HepG2 (cell line): Measurements from ENCODE around the gene PANK2. TPM values are rescaled to one million over a fixed set of nuclear protein-coding genes. Genes with fewer than 3 reads are reported as not detected.

Experiments
- ATAC-seq: fragments of 200-7000 bp; cut with Tn5 transposase; 3 replicates; pipeline ENCODE4 v1.9.1; 2020; ENCODE audit warnings: mild to moderate bottlenecking, moderate library complexity
- BruUV-seq: library from RNA; stranded (reverse); fragments of 400-500 nt; replicated peaks from 2 replicates; lab custom pipeline; 2021; lab: Mats Ljungman, UMichigan
- CTCF ChIA-PET: fragments of 300-600 bp; formaldehyde crosslinking; extraction: SDS; loops from one replicate; lab custom pipeline; 2021; ENCODE audit warnings: low total read pairs, inconsistent platforms, low intra/inter-chr PET ratio; lab: Yijun Ruan, JAX
- POLR2A ChIA-PET: fragments of 350-600 bp; sonication (Branson Sonifier 250); formaldehyde crosslinking; loops from one replicate; lab custom pipeline; 2020; ENCODE audit warnings: antibody characterized with exemption, inconsistent platforms; lab: Yijun Ruan, JAX
- DNase-seq: peaks from one replicate; pipeline ENCODE4 v3.0.0-alpha.2; 2015; ENCODE audit warnings: low spot score
- FAIRE-seq: peaks from 3 replicates; lab custom pipeline; 2011; peaks lifted over from hg19 to GRCh38; lab: Jason Lieb, UNC
- H2AFZ ChIP-seq: one replicate; pipeline ENCODE4 v1.6.1; 2011; ENCODE audit warnings: low read length, inconsistent platforms
- H3K27ac ChIP-seq: fragments of 300-600 bp; 3 replicates; pipeline ENCODE4 v1.8.0; 2011; ENCODE audit warnings: mixed run types, mild to moderate bottlenecking, mixed read lengths, low read length, inconsistent platforms; ENCODE audit not compliant: insufficient read depth; ENCODE audit errors: extremely low read length
- H3K27me3 ChIP-seq, 2 experiments: fragments of 200-600 bp in 1 of 2; 2 replicates in 1 of 2; 3 replicates in 1 of 2; pipeline versions ENCODE4 v1.6.0 to v1.8.0; 2011; ENCODE audit warnings: low read length in 2 of 2, mild to moderate bottlenecking in 2 of 2, moderate library complexity in 2 of 2, inconsistent platforms in 1 of 2; ENCODE audit not compliant: insufficient read depth in 2 of 2, control insufficient read depth in 1 of 2
- H3K36me3 ChIP-seq, 2 experiments: fragments of 200-600 bp in 1 of 2; replicated peaks in 1 of 2; 2 replicates in 1 of 2; 3 replicates in 1 of 2; pipeline versions ENCODE4 v1.5.1 to v1.8.0; 2011; ENCODE audit warnings: low read length in 2 of 2, inconsistent platforms in 1 of 2; ENCODE audit not compliant: insufficient read depth in 2 of 2, control insufficient read depth in 1 of 2
- H3K4me1 ChIP-seq: 2 replicates; pipeline ENCODE4 v1.5.1; 2012; ENCODE audit warnings: low read length, inconsistent platforms; ENCODE audit not compliant: insufficient read depth
- H3K4me2 ChIP-seq: 2 replicates; pipeline ENCODE4 v1.6.0; 2011; ENCODE audit warnings: low read depth, low read length, inconsistent platforms
- H3K4me3 ChIP-seq, 3 experiments: fragments of 200-600 bp in 1 of 3; sonication (generic), shearing (Covaris generic) in 1 of 3; replicated peaks in 1 of 3; 2 replicates each; pipeline ENCODE4 v1.5.1; 2011 to 2016; ENCODE audit warnings: low read length in 3 of 3, inconsistent platforms in 2 of 3, low read depth in 2 of 3, mild to moderate bottlenecking in 2 of 3, control low read depth in 1 of 3, mixed read lengths in 1 of 3; ENCODE audit not compliant: insufficient read depth in 1 of 3
- H3K79me2 ChIP-seq: one replicate; pipeline ENCODE4 v1.6.1; 2011; ENCODE audit warnings: low read length, inconsistent platforms; ENCODE audit not compliant: insufficient read depth
- H3K9ac ChIP-seq: 2 replicates; pipeline ENCODE4 v1.6.0; 2011; ENCODE audit warnings: mild to moderate bottlenecking, low read depth, low read length, inconsistent platforms; ENCODE audit not compliant: insufficient read depth
- H3K9me3 ChIP-seq: 2 replicates; pipeline ENCODE4 v1.5.1; 2012; ENCODE audit warnings: mild to moderate bottlenecking, low read length
- H4K20me1 ChIP-seq: 2 replicates; pipeline ENCODE4 v1.6.0; 2011; ENCODE audit warnings: inconsistent platforms, mild to moderate bottlenecking, low read length, moderate library complexity; ENCODE audit not compliant: insufficient read depth
- HNRNPLL ChIP-seq: fragments of 200-400 bp; formaldehyde crosslinking; IDR thresholded peaks from 2 replicates; pipeline ENCODE4 v1.6.1; 2017; ENCODE audit warnings: mild to moderate bottlenecking, low read depth, low read length; ENCODE audit not compliant: poor library complexity, severe bottlenecking
- IKZF5 ChIP-seq: IDR thresholded peaks from 2 replicates; pipeline ENCODE4 v1.6.1; 2018; ENCODE audit warnings: missing genetic modification reagents, mild to moderate bottlenecking, missing compliant biosample characterization
- MAFF ChIP-seq: IDR thresholded peaks from 2 replicates; pipeline ENCODE4 v1.6.1; 2011; ENCODE audit warnings: low read depth, low read length, improper control_type of control experiment
- MAFK ChIP-seq, 2 experiments: IDR thresholded peaks in 1 of 2; conservative IDR thresholded peaks in 1 of 2; 2 replicates each; pipeline ENCODE4 v1.6.1; 2011; ENCODE audit warnings: improper control_type of control experiment in 2 of 2, low read length in 2 of 2
- RXRA ChIP-seq: sonication (generic); formaldehyde crosslinking; IDR thresholded peaks from 2 replicates; pipeline ENCODE4 v1.5.1; 2020; ENCODE audit warnings: missing genetic modification reagents
- SALL1 ChIP-seq: sonication (generic); formaldehyde crosslinking; IDR thresholded peaks from 2 replicates; pipeline ENCODE4 v1.8.0; 2022; ENCODE audit warnings: mild to moderate bottlenecking, missing genetic modification reagents
- SMYD3 ChIP-seq: sonication (generic); formaldehyde crosslinking; IDR thresholded peaks from 2 replicates; pipeline ENCODE4 v1.8.1; 2023; ENCODE audit warnings: mild to moderate bottlenecking, missing genetic modification reagents
- TFDP2 ChIP-seq: sonication (generic); formaldehyde crosslinking; IDR thresholded peaks from 2 replicates; pipeline ENCODE4 v1.4.0; 2020; ENCODE audit warnings: missing genetic modification reagents
- ZBTB33 ChIP-seq: sonication (generic); formaldehyde crosslinking; IDR thresholded peaks from 2 replicates; pipeline ENCODE4 v1.4.0; 2020; ENCODE audit warnings: missing genetic modification reagents
- ZNF367 ChIP-seq: sonication (generic); formaldehyde crosslinking; IDR thresholded peaks from 2 replicates; pipeline ENCODE4 v1.4.0; 2020; ENCODE audit warnings: missing genetic modification reagents, borderline replicate concordance
- ZNF574 ChIP-seq: sonication (generic); formaldehyde crosslinking; IDR thresholded peaks from 2 replicates; pipeline ENCODE4 v1.4.0; 2020; ENCODE audit warnings: missing genetic modification reagents
- ZNF691 ChIP-seq: sonication (generic); formaldehyde crosslinking; IDR thresholded peaks from 2 replicates; pipeline ENCODE4 v1.4.0; 2020; ENCODE audit warnings: missing genetic modification reagents, low read depth, mild to moderate bottlenecking, borderline replicate concordance
- ZNF770 ChIP-seq: sonication (generic); formaldehyde crosslinking; IDR thresholded peaks from 2 replicates; pipeline ENCODE4 v1.5.0; 2020; ENCODE audit warnings: mild to moderate bottlenecking, missing genetic modification reagents
- WGBS: methylation state at CpG from one replicate; pipeline ENCODE4 v1.1.6; 2017; ENCODE audit warnings: low lambda C conversion rate; 5-methylcytosine and 5-hydroxymethylcytosine counted together
- in situ Hi-C: cut with HindIII; loops from 2 replicates; pipeline ENCODE4 v1.10.0; 2017; ENCODE audit warnings: low pct_unique_long_range_greater_than_20kb; ENCODE audit not compliant: extremely low pct_ligation_motif_present
- intact Hi-C: fragments of 100-400 bp; cut with micrococcal nuclease; formaldehyde crosslinking; loops from one replicate; pipeline ENCODE4 v1.10.0; 2022; ENCODE audit not compliant: unreplicated experiment
- polyA plus RNA-seq, 8 experiments: library from polyadenylated mRNA; depleted of rRNA in 3 of 8; stranded (reverse) in 7 of 8; unstranded in 1 of 8; fragments of >200 nt; fragmentation: Illumina TruSeq in 4 of 8; extraction: Trizol in 4 of 8; gene quantifications; 2 replicates each; pipeline versions ENCODE4 v1.2.1 to v1.2.3, GENCODE V29; 2011 to 2016; ENCODE audit warnings: low read depth in 4 of 8, missing spikeins in 1 of 8, mixed read lengths in 1 of 8; ENCODE audit not compliant: insufficient read depth in 1 of 8
- total RNA-seq, 5 experiments: library from RNA; depleted of rRNA; stranded (reverse); fragments of >200 nt; fragmentation: Illumina TruSeq; extraction: Trizol; gene quantifications; 2 replicates each; pipeline ENCODE4 v1.2.3, GENCODE V29; 2016; ENCODE audit warnings: low read depth in 1 of 5

Gene PANK2
- total and polyA plus RNA-seq, 2 of the 13 experiments (the other 11 are each of a cell fraction or from before 2014, with no cell fraction given), result 39.2 to 123 TPM

- no peak for FAIRE-seq
- ChIA-PET POLR2A (interaction anchor here (0.8 to 2.1 kb wide), 7 partner anchors 11 to 76 kb away, joined by 3 to 9 read pairs (median 5); partner anchors contain the start of genes ADISSP, AP5S1 and CENPB), CTCF (no interaction called here)
- H3K9ac ChIP-seq, result peak overlapping the region; percentile 28; the same call in 1 of the 2 replicates
- H3K4me1 ChIP-seq, result peaks cover 42% of the 10 kb centered on the region
- no peak overlapping the region for H2AFZ ChIP-seq
- intact Hi-C loops (no loop called here), in situ Hi-C loops (no loop called here)
- WGBS, result 33% methylated on average over 5 of the region's 5 CpGs
- peak overlapping the region; percentile 45 for H3K27ac ChIP-seq
- H3K79me2 ChIP-seq, result peaks cover 20% of the 10 kb centered on the region
- no peaks in the 10 kb centered on the region; a peak in 1 of 5 replicates for H3K27me3 ChIP-seq
- no TSS peak for BruUV-seq
- ATAC-seq, result no peak
- H3K9me3 ChIP-seq, result no peaks in the 10 kb centered on the region
- peak; percentile 69 for DNase-seq
- H3K4me2 ChIP-seq, result peak overlapping the region; percentile 44; the same call in 1 of the 2 replicates
- H4K20me1 ChIP-seq, result peaks cover 2% of the 10 kb centered on the region; the same call in 1 of the 2 replicates
- H3K36me3 ChIP-seq, result no peaks in the 10 kb centered on the region
- no peak overlapping the region; a peak in 1 of 6 replicates for H3K4me3 ChIP-seq
- TF ChIP-seq SMYD3 (CRISPR knock-in tag) (no peak), ZBTB33 (CRISPR knock-in tag) (peak; percentile 100), IKZF5 (peak; percentile 34; the same call in 1 of the 2 replicates), ZNF770 (peak; percentile 91), ZNF691 (no peak), MAFK (conservative IDR thresholded peaks at IDR 0.05 in 1 of 2, IDR thresholded peaks at IDR 0.05 in 1 of 2; ENCODE audit: low read length in 2 of 2) (peak; percentile 87 to 97), RXRA (CRISPR knock-in tag) (peak; percentile 53; the same call in 1 of the 2 replicates), ZNF367 (CRISPR knock-in tag) (no peak), SALL1 (CRISPR knock-in tag) (peak; percentile 57; the same call in 1 of the 2 replicates), ZNF574 (CRISPR knock-in tag) (peak; percentile 47; the same call in 1 of the 2 replicates), HNRNPLL (no peak), MAFF (peak; percentile 84), TFDP2 (no peak)
Measured at GRCh38 chr20:3843490-3843889, 45.7 kb upstream of the PANK2 start.
